Effector memory CD4-positive, alpha-beta T cell (primary cell): ENCODE data around the gene EPS15.
"Not testable (repeated sequence)": the region's sequence is repeated elsewhere in the genome, so short reads cannot be mapped to it uniquely, and the experiment has no call there.

Source experiments
- DNase-seq, 3 donors: peaks; one replicate each; pipeline ENCODE4 v3.0.0-alpha.2; 2020
- H3K27ac ChIP-seq: 2 replicates; pipeline ENCODE4 v1.7.0; 2013; ENCODE audit warnings: mild to moderate bottlenecking, low read length, moderate library complexity; ENCODE audit not compliant: insufficient read depth, poor library complexity, severe bottlenecking
- H3K27me3 ChIP-seq: replicated peaks from 2 replicates; pipeline ENCODE4 v1.7.0; 2013; ENCODE audit warnings: mild to moderate bottlenecking, low read length; ENCODE audit not compliant: insufficient read depth, control insufficient read depth, poor library complexity, severe bottlenecking
- H3K36me3 ChIP-seq: 2 replicates; pipeline ENCODE4 v1.7.0; 2013; ENCODE audit warnings: mild to moderate bottlenecking, low read length, moderate library complexity; ENCODE audit not compliant: control insufficient read depth, insufficient read depth
- H3K4me1 ChIP-seq: 2 replicates; pipeline ENCODE4 v1.7.0; 2013; ENCODE audit warnings: low read length, mild to moderate bottlenecking; ENCODE audit not compliant: control insufficient read depth, insufficient read depth, poor library complexity, severe bottlenecking
- H3K4me3 ChIP-seq: 2 replicates; pipeline ENCODE4 v1.7.0; 2013; ENCODE audit warnings: low read length, low read depth, mild to moderate bottlenecking; ENCODE audit not compliant: insufficient read depth, poor library complexity, severe bottlenecking
- H3K9me3 ChIP-seq: 2 replicates; pipeline ENCODE4 v1.7.0; 2013; ENCODE audit warnings: mild to moderate bottlenecking, low read length, moderate library complexity; ENCODE audit not compliant: control insufficient read depth

EPS15 gene

GRCh38 chr1:51549016-51549619, 30.1 kb upstream of the EPS15 start:
- no peak for DNase-seq
- H3K27ac ChIP-seq = no peak overlapping the region
- no peak overlapping the region for H3K4me3 ChIP-seq
- H3K36me3 ChIP-seq = no peaks in the 10 kb centered on the region
- H3K27me3 ChIP-seq = no peaks in the 10 kb centered on the region
- no peaks in the 10 kb centered on the region for H3K9me3 ChIP-seq
- peaks cover 6% of the 10 kb centered on the region for H3K4me1 ChIP-seq

- no peaks in the 10 kb centered on the region for H3K27me3 ChIP-seq
- DNase-seq = no peak
- no peaks in the 10 kb centered on the region for H3K9me3 ChIP-seq
- no peaks in the 10 kb centered on the region for H3K36me3 ChIP-seq
- no peak overlapping the region for H3K27ac ChIP-seq
- H3K4me1 ChIP-seq = peaks cover 4% of the 10 kb centered on the region
- H3K4me3 ChIP-seq = no peak overlapping the region
Observed at GRCh38 chr1:51543858-51544257, 24.8 kb upstream of the EPS15 start.

- no peak for DNase-seq
- H3K27me3 ChIP-seq = no peaks in the 10 kb centered on the region
- no peak overlapping the region for H3K27ac ChIP-seq
- H3K4me1 ChIP-seq = no peaks in the 10 kb centered on the region
- no peak overlapping the region for H3K4me3 ChIP-seq
- H3K9me3 ChIP-seq = no peaks in the 10 kb centered on the region
- no peaks in the 10 kb centered on the region for H3K36me3 ChIP-seq
Observed at GRCh38 chr1:51542158-51542953, 23.3 kb upstream of the EPS15 start.

GRCh38 chr1:51541313-51542050, 22.4 kb upstream of the EPS15 start:
- Histone ChIP-seq H3K27ac (no peak overlapping the region), H3K36me3 (no peaks in the 10 kb centered on the region), H3K9me3 (no peaks in the 10 kb centered on the region), H3K4me3 (no peak overlapping the region), H3K27me3 (no peaks in the 10 kb centered on the region), H3K4me1 (no peaks in the 10 kb centered on the region)
- DNase-seq = no peak

GRCh38 chr1:51537568-51537967, 18.5 kb upstream of the EPS15 start:
- no peaks in the 10 kb centered on the region for H3K4me1 ChIP-seq
- no peaks in the 10 kb centered on the region for H3K27me3 ChIP-seq
- H3K4me3 ChIP-seq = no peak overlapping the region
- no peaks in the 10 kb centered on the region for H3K9me3 ChIP-seq
- no peaks in the 10 kb centered on the region for H3K36me3 ChIP-seq
- H3K27ac ChIP-seq = no peak overlapping the region
- DNase-seq = no peak

GRCh38 chr1:51535006-51535592, 16.0 kb upstream of the EPS15 start:
- Histone ChIP-seq H3K36me3 (no peaks in the 10 kb centered on the region), H3K27ac (no peak overlapping the region), H3K4me1 (no peaks in the 10 kb centered on the region), H3K4me3 (no peak overlapping the region), H3K27me3 (no peaks in the 10 kb centered on the region), H3K9me3 (no peaks in the 10 kb centered on the region)
- peak in 2 of 3 donors; percentile 3 to 12 for DNase-seq

- Histone ChIP-seq H3K4me1 (no peaks in the 10 kb centered on the region), H3K9me3 (no peaks in the 10 kb centered on the region), H3K27me3 (no peaks in the 10 kb centered on the region), H3K4me3 (no peak overlapping the region), H3K36me3 (no peaks in the 10 kb centered on the region), H3K27ac (no peak overlapping the region)
- no peak for DNase-seq
Observed at GRCh38 chr1:51534447-51534846, 15.4 kb upstream of the EPS15 start.

GRCh38 chr1:51532853-51533252, 13.8 kb upstream of the EPS15 start:
- Histone ChIP-seq H3K4me3 (no peak overlapping the region), H3K9me3 (no peaks in the 10 kb centered on the region), H3K36me3 (no peaks in the 10 kb centered on the region), H3K27ac (no peak overlapping the region), H3K4me1 (no peaks in the 10 kb centered on the region), H3K27me3 (no peaks in the 10 kb centered on the region)
- no peak for DNase-seq

GRCh38 chr1:51530447-51530846, 11.4 kb upstream of the EPS15 start:
- H3K4me1 ChIP-seq, H3K36me3 ChIP-seq, H3K27me3 ChIP-seq, H3K9me3 ChIP-seq, H3K4me3 ChIP-seq, H3K27ac ChIP-seq, DNase-seq: not testable (repeated sequence)

GRCh38 chr1:51527144-51527543, 8.1 kb upstream of the EPS15 start:
- H3K4me1 ChIP-seq = no peaks in the 10 kb centered on the region
- H3K4me3 ChIP-seq = no peak overlapping the region
- H3K27me3 ChIP-seq = no peaks in the 10 kb centered on the region
- H3K27ac ChIP-seq = no peak overlapping the region
- H3K9me3 ChIP-seq = no peaks in the 10 kb centered on the region
- no peak for DNase-seq
- H3K36me3 ChIP-seq = no peaks in the 10 kb centered on the region
